Skin of body (tissue), 2 donors: ENCODE data around the gene HEATR1. TPM values are rescaled to one million over a fixed set of nuclear protein-coding genes. Genes with fewer than 3 reads are reported as not detected.
"Not testable (repeated sequence)": the region's sequence is repeated elsewhere in the genome, so short reads cannot be mapped to it uniquely, and the experiment has no call there.

Experiments used
- DNase-seq: peaks from one replicate; lab custom pipeline; 2025; lab: John Stamatoyannopoulos, UW
- total RNA-seq: library from RNA; depleted of rRNA; stranded (reverse); fragments of >200 nt; gene quantifications from one replicate; pipeline ENCODE4 v1.2.3, GENCODE V29; 2014

Gene HEATR1, protein sequence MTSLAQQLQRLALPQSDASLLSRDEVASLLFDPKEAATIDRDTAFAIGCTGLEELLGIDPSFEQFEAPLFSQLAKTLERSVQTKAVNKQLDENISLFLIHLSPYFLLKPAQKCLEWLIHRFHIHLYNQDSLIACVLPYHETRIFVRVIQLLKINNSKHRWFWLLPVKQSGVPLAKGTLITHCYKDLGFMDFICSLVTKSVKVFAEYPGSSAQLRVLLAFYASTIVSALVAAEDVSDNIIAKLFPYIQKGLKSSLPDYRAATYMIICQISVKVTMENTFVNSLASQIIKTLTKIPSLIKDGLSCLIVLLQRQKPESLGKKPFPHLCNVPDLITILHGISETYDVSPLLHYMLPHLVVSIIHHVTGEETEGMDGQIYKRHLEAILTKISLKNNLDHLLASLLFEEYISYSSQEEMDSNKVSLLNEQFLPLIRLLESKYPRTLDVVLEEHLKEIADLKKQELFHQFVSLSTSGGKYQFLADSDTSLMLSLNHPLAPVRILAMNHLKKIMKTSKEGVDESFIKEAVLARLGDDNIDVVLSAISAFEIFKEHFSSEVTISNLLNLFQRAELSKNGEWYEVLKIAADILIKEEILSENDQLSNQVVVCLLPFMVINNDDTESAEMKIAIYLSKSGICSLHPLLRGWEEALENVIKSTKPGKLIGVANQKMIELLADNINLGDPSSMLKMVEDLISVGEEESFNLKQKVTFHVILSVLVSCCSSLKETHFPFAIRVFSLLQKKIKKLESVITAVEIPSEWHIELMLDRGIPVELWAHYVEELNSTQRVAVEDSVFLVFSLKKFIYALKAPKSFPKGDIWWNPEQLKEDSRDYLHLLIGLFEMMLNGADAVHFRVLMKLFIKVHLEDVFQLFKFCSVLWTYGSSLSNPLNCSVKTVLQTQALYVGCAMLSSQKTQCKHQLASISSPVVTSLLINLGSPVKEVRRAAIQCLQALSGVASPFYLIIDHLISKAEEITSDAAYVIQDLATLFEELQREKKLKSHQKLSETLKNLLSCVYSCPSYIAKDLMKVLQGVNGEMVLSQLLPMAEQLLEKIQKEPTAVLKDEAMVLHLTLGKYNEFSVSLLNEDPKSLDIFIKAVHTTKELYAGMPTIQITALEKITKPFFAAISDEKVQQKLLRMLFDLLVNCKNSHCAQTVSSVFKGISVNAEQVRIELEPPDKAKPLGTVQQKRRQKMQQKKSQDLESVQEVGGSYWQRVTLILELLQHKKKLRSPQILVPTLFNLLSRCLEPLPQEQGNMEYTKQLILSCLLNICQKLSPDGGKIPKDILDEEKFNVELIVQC (N-terminal part only)
- total RNA-seq = 30.8 TPM

GRCh38 chr1:236603991-236604904, at the start of gene HEATR1:
Gene HEATR1, minus strand, starts transcription at chr1:236604516. Its CDS starts 421 bp downstream, at chr1:236604095.
- DNase-seq = peak; percentile 95

DNA sequence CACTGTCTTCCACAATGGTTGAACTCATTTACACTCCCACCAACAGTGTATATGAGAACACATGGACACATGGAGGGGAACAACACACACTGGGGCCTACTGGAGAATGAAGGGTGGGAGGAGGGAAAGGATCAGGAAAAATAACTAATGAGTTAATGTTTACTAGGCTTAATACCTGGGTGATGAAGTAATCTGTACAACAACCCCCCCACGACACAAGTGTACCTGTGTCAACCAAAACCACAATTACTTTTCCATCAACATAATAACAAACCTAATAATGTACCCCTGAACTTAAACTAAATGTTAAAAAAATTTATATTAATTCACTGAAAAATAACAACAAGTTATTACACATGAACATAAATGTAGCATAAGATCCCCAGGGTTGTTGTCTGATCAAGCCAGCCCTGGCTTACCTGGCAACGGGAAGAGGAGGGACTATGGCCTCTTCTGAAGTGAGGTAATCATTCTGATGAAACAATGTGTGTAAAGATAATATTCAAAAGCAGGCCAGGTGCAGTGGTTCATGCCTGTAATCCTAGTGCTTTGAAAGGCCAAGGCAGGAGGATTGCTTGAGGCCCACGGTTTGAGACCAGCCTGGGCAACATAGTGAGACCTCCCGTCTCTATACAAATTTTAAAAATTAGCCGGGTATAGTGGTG, 40.8 kb upstream of the HEATR1 start:
- DNase-seq = no peak

GRCh38 chr1:236642763-236643162, 38.4 kb upstream of the HEATR1 start:
- no peak for DNase-seq

GRCh38 chr1:236639686-236640085, 35.4 kb upstream of the HEATR1 start:
- no peak for DNase-seq

GRCh38 chr1:236638945-236639344, 34.6 kb upstream of the HEATR1 start:
- no peak for DNase-seq

DNA sequence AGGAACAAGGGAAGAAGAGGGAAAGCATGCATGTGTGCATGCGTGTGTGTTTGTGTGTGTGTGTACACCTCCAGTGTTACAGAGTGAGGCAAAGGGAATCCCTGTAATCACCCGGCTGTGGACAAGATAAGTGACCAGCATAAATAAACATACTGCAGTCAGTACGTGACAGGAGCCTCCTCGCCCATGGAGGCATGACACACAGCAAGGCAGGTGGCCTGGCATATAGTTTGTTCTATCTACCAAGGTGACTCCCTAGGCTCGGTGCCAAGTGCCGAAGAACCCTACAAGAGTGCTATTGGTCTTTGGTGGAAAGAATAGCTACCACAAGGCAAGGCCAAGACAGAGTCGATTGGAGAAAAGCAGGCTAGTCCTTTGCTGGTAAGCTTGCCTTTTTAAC, 31.7 kb upstream of the HEATR1 start:
- no peak for DNase-seq

DNA sequence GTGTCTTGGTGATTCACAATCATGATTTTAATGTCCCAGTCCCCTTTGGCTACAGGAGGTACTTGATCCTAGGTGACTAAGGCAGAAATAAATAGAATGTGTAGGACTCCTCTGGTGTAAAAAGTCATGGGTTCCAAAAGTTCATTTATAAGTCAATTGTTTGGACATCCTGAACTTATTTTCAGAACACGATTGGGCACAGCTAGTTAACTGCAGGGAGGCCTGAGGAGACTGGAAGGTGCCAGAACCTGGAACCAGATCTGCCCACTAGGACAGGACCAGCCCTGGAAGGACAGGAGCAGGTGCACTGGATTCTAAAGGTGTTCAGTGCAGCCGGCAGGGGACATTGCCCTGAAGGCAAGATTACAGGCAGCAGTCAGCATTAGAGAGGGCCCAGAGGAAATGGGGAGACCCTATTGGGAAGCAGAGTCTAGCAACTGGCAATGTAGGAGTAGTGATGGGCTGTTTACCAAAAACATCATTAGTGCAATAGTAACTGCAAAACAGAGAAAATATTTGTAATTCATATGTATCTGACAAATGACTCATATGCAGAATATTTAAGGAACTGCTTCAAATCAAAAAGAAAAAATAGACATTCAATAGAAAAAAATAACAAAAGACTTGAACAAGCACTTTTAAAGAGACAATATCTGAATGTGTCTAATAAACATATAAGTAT, 23.6 kb upstream of the HEATR1 start:
- DNase-seq = no peak

DNA sequence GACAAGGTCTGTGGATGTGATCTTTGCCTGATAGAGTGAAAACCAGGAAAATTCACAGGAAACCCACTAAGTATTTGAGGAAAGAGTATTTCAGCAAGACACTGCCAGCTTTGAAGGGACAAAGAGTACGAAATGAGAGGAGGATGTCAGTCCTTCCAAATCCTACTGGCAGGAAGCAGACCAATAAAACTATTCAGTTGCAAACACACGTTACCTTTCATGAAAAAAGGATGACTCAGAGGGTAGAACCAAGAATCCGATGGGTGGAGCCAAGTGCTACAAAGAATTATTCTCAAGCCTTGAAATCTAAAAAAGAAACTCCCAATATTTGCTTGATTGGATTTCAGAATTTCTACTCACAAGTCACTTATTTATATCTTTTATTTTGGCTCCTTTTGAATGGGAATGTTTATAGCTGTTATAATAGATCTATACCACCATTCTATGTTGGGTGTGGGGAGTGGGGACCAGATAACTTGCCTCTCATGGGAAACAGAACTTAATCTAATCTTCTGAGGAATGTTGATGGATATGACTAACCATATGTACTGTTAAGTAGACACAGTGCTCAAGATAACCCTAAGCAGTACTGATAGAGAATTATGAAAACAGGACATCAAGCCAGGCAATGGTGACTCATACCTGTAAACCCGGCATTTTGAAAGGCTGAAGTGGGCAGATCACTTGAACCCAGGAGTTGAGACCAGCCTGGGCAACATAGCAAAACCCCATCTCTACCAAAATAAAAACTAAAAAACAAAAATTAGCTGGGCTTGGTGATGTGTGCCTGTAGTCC, 19.3 kb upstream of the HEATR1 start:
- DNase-seq = no peak

DNA sequence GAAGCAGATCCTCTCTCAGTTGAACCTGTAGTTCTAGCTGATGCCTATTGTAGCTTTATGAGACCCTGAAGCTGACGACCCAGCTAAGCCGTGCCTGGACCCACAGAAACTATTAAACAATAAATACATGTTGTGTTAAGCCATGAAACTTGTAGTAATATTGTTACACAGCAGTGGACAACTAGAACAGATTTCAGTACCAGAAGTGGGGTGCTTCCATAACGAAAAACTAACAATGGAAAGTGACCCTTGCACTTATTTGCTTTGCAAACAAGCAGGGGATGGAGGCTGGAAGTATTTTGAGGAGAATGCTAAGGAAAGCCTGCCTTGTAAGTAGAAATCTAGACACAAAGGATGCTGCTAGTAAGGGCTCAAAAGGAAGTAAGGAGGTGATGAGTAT, 18.1 kb upstream of the HEATR1 start:
- no peak for DNase-seq

GRCh38 chr1:236619398-236619797, 15.1 kb upstream of the HEATR1 start:
- DNase-seq = no peak

DNA sequence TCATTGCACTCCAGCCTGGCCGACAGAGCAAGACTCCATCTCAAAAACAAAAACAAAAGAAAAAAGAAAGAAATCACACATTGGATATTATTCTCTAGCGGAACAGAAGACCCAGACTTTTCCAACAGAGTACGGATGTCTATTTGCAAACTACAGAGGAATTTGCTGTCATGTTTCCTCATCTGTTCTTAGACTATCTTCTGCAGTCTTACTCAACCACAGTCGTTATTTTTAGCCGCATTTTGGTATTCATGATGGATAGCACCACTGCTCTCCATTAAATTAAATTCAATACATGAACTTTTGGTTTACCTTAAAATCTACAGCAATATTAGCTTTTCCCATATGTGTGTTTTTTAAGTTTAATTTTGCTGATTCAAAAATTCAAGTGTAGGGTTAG, 14.2 kb upstream of the HEATR1 start:
- DNase-seq = no peak

GRCh38 chr1:236615399-236616148, 11.3 kb upstream of the HEATR1 start:
- no peak for DNase-seq

- no peak for DNase-seq
Observed at GRCh38 chr1:236612349-236612748, 8.0 kb upstream of the HEATR1 start.

GRCh38 chr1:236608930-236609726, 4.8 kb upstream of the HEATR1 start:
- peak; percentile 5 for DNase-seq

DNA sequence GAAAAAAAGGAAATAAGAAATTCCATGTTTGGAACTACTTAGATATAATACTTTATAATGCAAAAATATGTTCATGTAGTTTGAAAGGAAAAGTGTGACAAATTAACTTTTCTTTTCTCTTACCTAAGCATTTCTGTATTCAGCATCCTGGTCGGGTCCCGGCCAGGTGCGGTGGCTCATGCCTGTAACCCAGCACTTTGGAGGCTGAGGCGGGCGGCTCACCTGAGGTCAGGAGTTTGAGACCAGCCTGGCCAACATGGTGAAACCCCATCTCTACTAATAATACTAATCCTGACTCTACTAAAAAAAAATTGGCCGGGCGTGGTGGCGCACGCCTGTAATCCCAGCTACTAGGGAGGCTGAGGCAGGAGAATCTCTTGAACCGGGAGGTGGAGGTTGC, 3.3 kb upstream of the HEATR1 start:
- DNase-seq = not testable (repeated sequence)

DNA sequence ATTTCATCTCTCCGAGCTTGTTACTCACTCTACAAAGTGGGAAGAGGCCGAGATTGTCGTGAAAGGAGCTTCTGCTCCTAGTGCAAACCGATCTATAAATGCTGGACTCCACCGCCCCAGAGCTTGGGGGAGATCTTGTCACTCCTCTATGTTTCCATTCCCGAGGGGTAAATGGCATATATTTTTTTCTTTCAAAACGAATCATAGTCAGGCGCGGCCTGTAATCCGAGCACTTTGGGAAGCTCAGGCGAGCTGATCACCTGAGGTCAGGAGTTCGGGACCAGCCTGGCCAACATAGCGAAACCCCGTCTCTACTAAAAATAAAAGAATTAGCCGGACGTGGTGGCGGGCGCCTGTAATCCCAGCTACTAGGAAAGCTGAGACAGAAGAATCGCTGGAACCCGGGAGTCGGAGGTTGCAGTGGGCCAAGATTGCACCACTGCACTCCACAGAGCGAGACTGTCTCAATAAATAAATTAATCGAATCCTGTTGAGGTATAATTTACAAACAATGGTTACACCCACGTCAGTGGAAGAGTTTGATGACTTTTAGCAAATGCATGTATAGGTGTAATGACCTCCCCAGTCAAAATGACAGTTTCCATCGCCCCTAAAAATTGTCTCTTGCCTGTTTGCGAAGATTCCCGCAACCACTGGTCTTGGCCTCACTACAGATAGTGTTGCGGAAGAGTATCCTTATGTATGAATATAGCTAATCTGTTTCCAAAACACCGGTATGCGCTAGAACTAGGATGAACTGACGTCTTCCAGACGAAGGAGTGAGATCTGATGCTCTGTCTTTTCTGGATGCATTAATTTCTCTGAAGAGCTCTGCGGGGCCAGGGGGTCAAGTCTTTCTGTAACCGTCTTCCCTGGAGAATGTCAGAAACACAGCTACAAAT, 840 bp upstream of the HEATR1 start:
- no peak for DNase-seq
